H9 (cell line): ENCODE measurements around the gene MAP2K1. TPM values are rescaled to one million over a fixed set of nuclear protein-coding genes. Genes with fewer than 3 reads are reported as not detected.
A peak's percentile ranks its signal among the peaks of the same experiment; 100 is the strongest.

Experiments
- DNase-seq: peaks from one replicate; pipeline ENCODE4 v3.0.0-alpha.2; 2017
- H2AFZ ChIP-seq: one replicate; pipeline ENCODE4 v1.6.1; 2013; ENCODE audit warnings: mild to moderate bottlenecking, low read length, control low read depth, moderate library complexity
- H2AK5ac ChIP-seq: 2 replicates; pipeline ENCODE4 v1.6.1; 2013; ENCODE audit warnings: low read length, control low read depth, mixed read lengths; ENCODE audit not compliant: insufficient read length
- H2BK120ac ChIP-seq: one replicate; pipeline ENCODE4 v1.6.1; 2013; ENCODE audit warnings: low read depth, mild to moderate bottlenecking, low read length, control low read depth, inconsistent platforms; ENCODE audit not compliant: poor library complexity, severe bottlenecking
- H2BK12ac ChIP-seq: 2 replicates; pipeline ENCODE4 v1.6.1; 2013; ENCODE audit warnings: low read length, control low read depth, mixed read lengths, low read depth; ENCODE audit not compliant: insufficient read length
- H2BK15ac ChIP-seq: 2 replicates; pipeline ENCODE4 v1.6.1; 2013; ENCODE audit warnings: low read depth, low read length, control low read depth
- H2BK20ac ChIP-seq: one replicate; pipeline ENCODE4 v1.6.1; 2013; ENCODE audit warnings: low read depth, mild to moderate bottlenecking, low read length, control low read depth, inconsistent platforms; ENCODE audit not compliant: poor library complexity, severe bottlenecking
- H2BK5ac ChIP-seq: 2 replicates; pipeline ENCODE4 v1.6.1; 2013; ENCODE audit warnings: low read length, control low read depth, mixed read lengths; ENCODE audit not compliant: insufficient read length
- H3K14ac ChIP-seq: 2 replicates; pipeline ENCODE4 v1.6.1; 2013; ENCODE audit warnings: low read length, control low read depth; ENCODE audit not compliant: insufficient read depth
- H3K18ac ChIP-seq: 2 replicates; pipeline ENCODE4 v1.6.1; 2013; ENCODE audit warnings: low read depth, mild to moderate bottlenecking, mixed read lengths, low read length, control low read depth; ENCODE audit not compliant: insufficient read length
- H3K23ac ChIP-seq: 2 replicates; pipeline ENCODE4 v1.6.1; 2013; ENCODE audit warnings: low read length, control low read depth, mixed read lengths, low read depth; ENCODE audit not compliant: insufficient read length
- H3K23me2 ChIP-seq: 2 replicates; pipeline ENCODE4 v1.6.1; 2013; ENCODE audit warnings: low read depth, mild to moderate bottlenecking, mixed read lengths, low read length, control low read depth; ENCODE audit not compliant: insufficient read length, poor library complexity, severe bottlenecking
- H3K27ac ChIP-seq: 2 replicates; pipeline ENCODE4 v1.5.1; 2013; ENCODE audit warnings: low read length, control low read depth, mixed read lengths, low read depth; ENCODE audit not compliant: insufficient read length
- H3K27me3 ChIP-seq: 2 replicates; pipeline ENCODE4 v1.6.1; 2013; ENCODE audit warnings: low read length, control low read depth, inconsistent platforms; ENCODE audit not compliant: insufficient read depth
- H3K4ac ChIP-seq: 2 replicates; pipeline ENCODE4 v1.6.1; 2013; ENCODE audit warnings: low read depth, mild to moderate bottlenecking, control low read depth, inconsistent platforms, low read length, moderate library complexity
- H3K4me1 ChIP-seq: 2 replicates; pipeline ENCODE4 v1.6.1; 2013; ENCODE audit warnings: low read length, control low read depth, inconsistent platforms; ENCODE audit not compliant: insufficient read depth
- H3K4me2 ChIP-seq: 2 replicates; pipeline ENCODE4 v1.6.1; 2013; ENCODE audit warnings: low read length, control low read depth, mixed read lengths; ENCODE audit not compliant: insufficient read length, insufficient read depth
- H3K56ac ChIP-seq: 2 replicates; pipeline ENCODE4 v1.6.1; 2013; ENCODE audit warnings: low read depth, mild to moderate bottlenecking, mixed read lengths, low read length, control low read depth; ENCODE audit not compliant: insufficient read length
- H3K79me1 ChIP-seq: 2 replicates; pipeline ENCODE4 v1.6.1; 2013; ENCODE audit warnings: low read depth, mild to moderate bottlenecking, moderate library complexity, low read length, control low read depth, inconsistent platforms; ENCODE audit not compliant: insufficient read depth, poor library complexity, severe bottlenecking
- H3K79me2 ChIP-seq: 2 replicates; pipeline ENCODE4 v1.6.1; 2013; ENCODE audit warnings: low read length, control low read depth, inconsistent platforms; ENCODE audit not compliant: insufficient read depth
- H3K9ac ChIP-seq: 2 replicates; pipeline ENCODE4 v1.6.1; 2013; ENCODE audit warnings: low read length, control low read depth, mixed read lengths; ENCODE audit not compliant: insufficient read length; ENCODE audit errors: extremely low read depth
- H3K9me3 ChIP-seq: one replicate; pipeline ENCODE4 v1.6.1; 2013; ENCODE audit warnings: low read depth, low read length, inconsistent platforms; ENCODE audit not compliant: control insufficient read depth
- H3T11ph ChIP-seq: one replicate; pipeline ENCODE4 v1.6.1; 2013; ENCODE audit warnings: mild to moderate bottlenecking, low read length, control low read depth, inconsistent platforms
- H4K20me1 ChIP-seq: one replicate; pipeline ENCODE4 v1.6.1; 2013; ENCODE audit not compliant: control insufficient read depth, insufficient read length, insufficient read depth
- H4K5ac ChIP-seq: 2 replicates; pipeline ENCODE4 v1.6.1; 2013; ENCODE audit warnings: low read depth, mild to moderate bottlenecking, mixed read lengths, low read length, control low read depth; ENCODE audit not compliant: insufficient read length
- H4K8ac ChIP-seq: replicated peaks from 2 replicates; pipeline ENCODE4 v1.6.1; 2013; ENCODE audit warnings: low read length, control low read depth, mixed read lengths, low read depth; ENCODE audit not compliant: insufficient read length
- H4K91ac ChIP-seq: 2 replicates; pipeline ENCODE4 v1.6.1; 2013; ENCODE audit warnings: low read depth, mild to moderate bottlenecking, moderate library complexity, mixed read lengths, low read length, control low read depth; ENCODE audit not compliant: insufficient read length
- H3K27ac Mint-ChIP-seq, 3 experiments: 2 replicates in 2 of 3; 3 replicates in 1 of 3; pipeline ENCODE4 v1.8.0; 2020 to 2021; ENCODE audit warnings: mixed read lengths in 3 of 3, mild to moderate bottlenecking in 1 of 3, moderate library complexity in 1 of 3
- H3K27me3 Mint-ChIP-seq: 2 replicates; pipeline ENCODE4 v1.8.0; 2021; ENCODE audit warnings: low read depth, mild to moderate bottlenecking, moderate library complexity, mixed read lengths
- H3K36me3 Mint-ChIP-seq, 3 experiments: 2 replicates in 2 of 3; 3 replicates in 1 of 3; pipeline ENCODE4 v1.8.0; 2020 to 2021; ENCODE audit warnings: low read depth in 3 of 3, mixed read lengths in 3 of 3; ENCODE audit not compliant: insufficient read depth in 1 of 3
- H3K4me1 Mint-ChIP-seq, 2 experiments: 2 replicates each; pipeline ENCODE4 v1.8.0; 2020; ENCODE audit warnings: mixed read lengths in 2 of 2
- H3K4me3 Mint-ChIP-seq, 2 experiments: 2 replicates in 1 of 2; 3 replicates in 1 of 2; pipeline ENCODE4 v1.8.0; 2020 to 2021; ENCODE audit warnings: mild to moderate bottlenecking in 2 of 2, mixed read lengths in 2 of 2, moderate library complexity in 1 of 2
- H3K9me3 Mint-ChIP-seq, 2 experiments: 2 replicates in 1 of 2; 3 replicates in 1 of 2; pipeline ENCODE4 v1.8.0; 2020; ENCODE audit warnings: mild to moderate bottlenecking in 2 of 2, mixed read lengths in 2 of 2, moderate library complexity in 1 of 2
- WGBS: extraction: QIAGEN DNeasy Blood & Tissue Kit; methylation state at CpG from one replicate; pipeline ENCODE4 v1.1.7; 2013; ENCODE audit warnings: missing lambda C conversion rate, low lambda C conversion rate, mixed read lengths; ENCODE audit not compliant: insufficient read length; ENCODE audit errors: extremely low coverage; 5-methylcytosine and 5-hydroxymethylcytosine counted together
- total RNA-seq: library from RNA; stranded (reverse); gene quantifications from 2 replicates; pipeline ENCODE4 v1.2.1, GENCODE V29; 2021
- TF ChIP-seq, protein P1 (sequence below): fragments of 200-600 bp; sonication (generic); conservative IDR thresholded peaks from 3 replicates; pipeline ENCODE4 v1.8.0; 2021; ENCODE audit warnings: antibody characterized with exemption, mild to moderate bottlenecking

Gene MAP2K1
- total RNA-seq, 1 experiment from 2014 or later = 50.8 TPM

DNA sequence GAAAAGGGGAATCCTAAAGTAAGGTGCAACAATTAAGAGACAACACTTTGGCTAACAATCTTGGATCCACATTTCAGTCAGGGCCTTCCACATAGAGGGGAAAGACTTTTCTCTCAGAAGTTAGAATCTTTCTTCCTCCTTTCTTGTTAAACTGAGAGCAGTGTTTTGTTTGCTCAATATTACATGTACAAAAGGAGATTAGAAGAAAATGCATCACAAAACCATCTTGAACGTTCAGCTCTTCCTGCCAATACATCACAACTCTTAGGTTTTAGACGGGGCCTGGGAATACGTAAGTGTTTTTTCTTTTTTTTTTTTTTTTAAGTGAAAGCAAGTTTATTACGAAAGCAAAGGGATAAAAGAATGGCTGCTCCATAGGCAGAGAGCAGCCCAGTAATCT is 39.1 kb downstream of the MAP2K1 start:
- peak overlapping the region in 1 of 3 experiments; percentile 73; a peak in 2 of 7 replicates for H3K27ac Mint-ChIP-seq
- no peaks in the 10 kb centered on the region for H3K36me3 Mint-ChIP-seq
- Histone ChIP-seq H3K9me3 (no peaks in the 10 kb centered on the region), H3K9ac (no peak overlapping the region), H3K79me1 (peaks cover 8% of the 10 kb centered on the region), H4K5ac (no peak overlapping the region), H2BK5ac (no peak overlapping the region), H3K27ac (no peak overlapping the region), H3K56ac (no peak overlapping the region), H3K79me2 (peaks cover 6% of the 10 kb centered on the region; the same call in 1 of the 2 replicates), H4K8ac (no peak overlapping the region), H2BK120ac (no peak overlapping the region), H4K20me1 (peaks cover 2% of the 10 kb centered on the region), H2AFZ (no peak overlapping the region), H3K4ac (no peak overlapping the region), H2AK5ac (no peak overlapping the region), H4K91ac (no peak overlapping the region), H3K18ac (no peak overlapping the region), H3K23me2 (no peaks in the 10 kb centered on the region), H2BK20ac (no peak overlapping the region), H3K23ac (no peak overlapping the region), H3K14ac (no peak overlapping the region), H3T11ph (no peak overlapping the region), H2BK15ac (no peak overlapping the region), H3K27me3 (no peaks in the 10 kb centered on the region), H2BK12ac (no peak overlapping the region), H3K4me2 (no peak overlapping the region), H3K4me1 (peaks cover 6% of the 10 kb centered on the region)
- H3K4me3 Mint-ChIP-seq = no peak overlapping the region
- TF ChIP-seq, protein P1, sequence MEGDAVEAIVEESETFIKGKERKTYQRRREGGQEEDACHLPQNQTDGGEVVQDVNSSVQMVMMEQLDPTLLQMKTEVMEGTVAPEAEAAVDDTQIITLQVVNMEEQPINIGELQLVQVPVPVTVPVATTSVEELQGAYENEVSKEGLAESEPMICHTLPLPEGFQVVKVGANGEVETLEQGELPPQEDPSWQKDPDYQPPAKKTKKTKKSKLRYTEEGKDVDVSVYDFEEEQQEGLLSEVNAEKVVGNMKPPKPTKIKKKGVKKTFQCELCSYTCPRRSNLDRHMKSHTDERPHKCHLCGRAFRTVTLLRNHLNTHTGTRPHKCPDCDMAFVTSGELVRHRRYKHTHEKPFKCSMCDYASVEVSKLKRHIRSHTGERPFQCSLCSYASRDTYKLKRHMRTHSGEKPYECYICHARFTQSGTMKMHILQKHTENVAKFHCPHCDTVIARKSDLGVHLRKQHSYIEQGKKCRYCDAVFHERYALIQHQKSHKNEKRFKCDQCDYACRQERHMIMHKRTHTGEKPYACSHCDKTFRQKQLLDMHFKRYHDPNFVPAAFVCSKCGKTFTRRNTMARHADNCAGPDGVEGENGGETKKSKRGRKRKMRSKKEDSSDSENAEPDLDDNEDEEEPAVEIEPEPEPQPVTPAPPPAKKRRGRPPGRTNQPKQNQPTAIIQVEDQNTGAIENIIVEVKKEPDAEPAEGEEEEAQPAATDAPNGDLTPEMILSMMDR = no peak
- WGBS = no CpG with 5 or more reads among the region's 4 CpGs
- H3K27me3 Mint-ChIP-seq = no peaks in the 10 kb centered on the region
- DNase-seq = no peak
- H3K4me1 Mint-ChIP-seq = peaks cover 21 to 25% of the 10 kb centered on the region in 2 experiments
- no peaks in the 10 kb centered on the region for H3K9me3 Mint-ChIP-seq
